Heart left ventricle (tissue), 13 donors: Measurements from ENCODE around the gene C2orf69.

Experiments
- POLR2A ChIP-seq, 2 donors: fragments of 450-650 bp; IDR thresholded peaks; one replicate each; pipeline ENCODE4 v1.6.1; 2017; ENCODE audit warnings: antibody characterized with exemption in 2 of 2, mild to moderate bottlenecking in 2 of 2, moderate library complexity in 2 of 2
- TF ChIP-seq, protein P1 (sequence below), 12 donors: fragments of 200-600 bp; sonication (generic) in 4 of 12; IDR thresholded peaks; one replicate each; pipeline versions ENCODE4 v1.5.0 to v1.8.0; 2018 to 2022; ENCODE audit warnings: antibody characterized with exemption in 12 of 12, mild to moderate bottlenecking in 5 of 12
- donor health status: ischemic (EF 13 %, LVEDD 7.1; RV severe dilation, severe dysfunction).
- donor health status: DM: no; HTN: yes; CAD: no.
- donor health status: DM: no; HTN: no; CAD: no.
- donor health status: ischemic (EF 25% LVEDD 6.9; RV normal size, moderate dysfunction).
- donor health status: ischemic (EF 25% LVEDD 5.7; RV mildly dilated, moderate dysfunction).
- donor health status: ischemic (EF 35%, LVEDD 5.7; RV mildly dilated, moderate dysfunction).
- donor health status: nonischemic (EF 11% LVEDD 7.7; RV severe dilation, severe dysfunction).
- donor health status: DM: yes; HTN: yes; CAD: no.
- donor health status: PGD.
- donor health status: ischemic (EF 29% LVEDD 5.4; RV normal size, mild dysfunction).
- donor health status: nonischemic (EF 23%, LVEDD 6.1; RV moderate dilation, normal function).

DNA sequence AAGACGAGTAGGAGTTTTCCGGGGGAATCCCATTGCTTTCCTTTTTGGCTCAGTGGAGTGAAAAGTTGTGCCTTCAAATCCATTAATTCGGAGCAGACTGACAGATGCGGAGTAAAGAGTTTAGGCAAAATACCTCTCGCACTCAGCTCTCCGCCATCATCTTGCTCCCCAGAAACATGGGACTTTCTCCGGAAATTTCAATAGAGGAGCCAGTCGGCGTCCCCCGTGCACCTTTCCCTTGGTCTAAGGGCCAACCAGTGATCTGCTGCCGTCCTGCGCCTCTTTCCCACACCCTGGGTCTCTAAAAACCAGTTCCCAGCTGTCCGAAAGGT lies 43.9 kb downstream of the C2orf69 start:
- TF ChIP-seq, protein P1, sequence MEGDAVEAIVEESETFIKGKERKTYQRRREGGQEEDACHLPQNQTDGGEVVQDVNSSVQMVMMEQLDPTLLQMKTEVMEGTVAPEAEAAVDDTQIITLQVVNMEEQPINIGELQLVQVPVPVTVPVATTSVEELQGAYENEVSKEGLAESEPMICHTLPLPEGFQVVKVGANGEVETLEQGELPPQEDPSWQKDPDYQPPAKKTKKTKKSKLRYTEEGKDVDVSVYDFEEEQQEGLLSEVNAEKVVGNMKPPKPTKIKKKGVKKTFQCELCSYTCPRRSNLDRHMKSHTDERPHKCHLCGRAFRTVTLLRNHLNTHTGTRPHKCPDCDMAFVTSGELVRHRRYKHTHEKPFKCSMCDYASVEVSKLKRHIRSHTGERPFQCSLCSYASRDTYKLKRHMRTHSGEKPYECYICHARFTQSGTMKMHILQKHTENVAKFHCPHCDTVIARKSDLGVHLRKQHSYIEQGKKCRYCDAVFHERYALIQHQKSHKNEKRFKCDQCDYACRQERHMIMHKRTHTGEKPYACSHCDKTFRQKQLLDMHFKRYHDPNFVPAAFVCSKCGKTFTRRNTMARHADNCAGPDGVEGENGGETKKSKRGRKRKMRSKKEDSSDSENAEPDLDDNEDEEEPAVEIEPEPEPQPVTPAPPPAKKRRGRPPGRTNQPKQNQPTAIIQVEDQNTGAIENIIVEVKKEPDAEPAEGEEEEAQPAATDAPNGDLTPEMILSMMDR (IDR thresholded peaks at IDR 0.05), result no peak
- no peak for TF ChIP-seq POLR2A (IDR thresholded peaks at IDR 0.05)
